ENCODE results near the gene ADIPOR2.

DNA sequence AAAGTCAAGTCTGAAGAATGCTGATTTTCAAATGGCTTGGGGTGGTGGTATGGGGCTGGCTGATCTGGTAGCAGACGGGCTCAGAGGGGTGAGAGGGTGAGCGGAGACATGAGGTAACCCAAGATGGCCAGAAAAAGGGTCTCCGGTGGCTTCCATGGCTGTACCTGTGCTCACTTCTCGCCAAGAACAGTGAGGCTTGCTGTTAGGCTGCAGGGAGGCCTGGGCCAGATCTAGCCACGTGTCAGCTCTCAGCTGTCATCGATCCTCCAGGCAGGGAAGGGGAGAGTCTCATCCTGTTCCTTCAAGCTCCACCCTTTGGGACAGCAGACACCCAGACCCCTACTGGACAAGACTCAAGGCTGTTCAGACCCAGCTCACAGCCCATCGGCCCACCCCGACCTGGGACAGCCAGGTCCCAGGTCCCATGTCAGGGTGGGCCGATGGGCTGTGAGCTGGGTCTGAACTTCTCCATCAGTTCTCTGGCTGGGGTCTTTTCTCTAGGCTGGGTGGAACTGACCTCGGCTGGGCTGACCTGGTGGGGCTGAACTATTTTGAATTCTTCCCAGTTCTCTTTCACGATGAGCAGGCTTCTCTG, 138.5 kb downstream of the ADIPOR2 start:
- no peak for TF ChIP-seq CTCF (conservative IDR thresholded peaks at IDR 0.05; ENCODE audit: low read depth, low read length)
- no peak for TF ChIP-seq EZH2 (IDR thresholded peaks at IDR 0.05; ENCODE audit: borderline replicate concordance, low read depth, low read length, poor library complexity, severe bottlenecking)

All from A673 (cell line).